GM18502 (cell line): Measurements from ENCODE around the gene TEX44.
A peak's percentile ranks its signal among the peaks of the same experiment; 100 is the strongest.

Experiments used
- ATAC-seq: cut with Tn5 transposase; IDR thresholded peaks from one replicate; pipeline ENCODE4 v1.9.1; 2021; ENCODE audit warnings: mild to moderate bottlenecking; ENCODE audit not compliant: unreplicated experiment, poor library complexity

The TEX44 gene

GRCh38 chr2:231627384-231628120 lies 34.9 kb downstream of the TEX44 start:
- no peak for ATAC-seq

DNA sequence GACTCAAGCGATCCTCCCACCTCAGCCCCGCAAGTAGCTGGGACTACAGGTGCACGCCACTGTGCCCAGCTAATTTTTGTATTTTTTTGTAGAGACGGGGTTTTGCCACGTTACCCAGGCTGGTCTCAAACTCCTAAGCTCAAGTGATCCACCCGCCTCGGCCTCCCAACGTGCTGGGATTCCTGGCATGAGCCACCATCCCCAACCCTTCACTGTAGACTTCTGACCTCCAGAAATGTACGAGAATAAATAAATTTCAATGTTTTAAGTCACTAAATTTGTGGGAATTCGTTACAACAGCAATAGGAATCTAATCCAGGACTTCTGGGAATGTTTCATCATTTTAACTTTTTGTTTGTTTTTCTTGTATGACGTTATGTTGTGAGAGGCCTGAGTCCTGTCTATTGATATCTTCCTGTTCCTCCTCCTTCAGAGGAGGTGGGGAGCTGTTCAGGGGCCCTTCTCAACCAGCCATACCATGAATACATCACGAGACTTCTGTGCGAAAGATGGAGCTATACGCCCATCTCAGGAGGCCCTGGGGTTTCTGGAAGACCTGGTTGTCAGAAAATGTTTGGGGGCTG lies 40.0 kb downstream of the TEX44 start:
- no peak for ATAC-seq

DNA sequence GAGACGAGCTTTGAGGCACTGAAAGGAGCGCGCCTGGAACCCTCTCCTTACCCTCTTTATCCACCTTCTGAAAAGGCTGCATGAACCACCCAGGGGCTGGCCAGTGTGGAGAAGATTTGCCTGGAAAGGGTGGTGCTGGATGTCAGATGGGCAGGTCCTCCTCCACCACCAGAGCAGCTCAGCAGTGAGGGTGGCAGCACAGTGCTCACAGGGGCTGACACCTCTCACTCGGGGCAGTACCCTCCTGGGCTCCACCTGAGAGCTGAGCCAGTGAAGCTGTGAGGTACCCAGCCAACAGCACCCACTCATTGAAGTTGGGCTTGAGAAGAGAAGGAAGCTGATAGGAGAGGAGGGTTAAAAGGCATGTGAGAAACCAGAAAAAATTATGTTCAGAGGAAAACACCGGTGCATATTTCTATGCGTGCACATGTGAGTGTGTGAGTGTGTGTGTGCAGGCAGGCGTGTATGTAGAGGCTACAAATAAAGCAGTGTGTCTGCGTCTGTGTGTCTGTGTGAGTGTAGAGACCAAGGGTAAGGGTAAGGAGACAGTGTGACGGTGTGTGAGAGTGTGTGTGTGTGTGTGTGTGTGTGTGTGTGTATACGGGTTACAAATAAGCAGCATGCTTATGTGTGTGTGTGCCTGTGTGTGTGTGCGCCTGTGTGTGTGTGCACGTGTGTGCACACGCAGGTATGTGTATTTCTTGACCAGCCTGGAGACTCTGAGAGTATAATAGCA lies 40.7 kb downstream of the TEX44 start:
- no peak for ATAC-seq

DNA sequence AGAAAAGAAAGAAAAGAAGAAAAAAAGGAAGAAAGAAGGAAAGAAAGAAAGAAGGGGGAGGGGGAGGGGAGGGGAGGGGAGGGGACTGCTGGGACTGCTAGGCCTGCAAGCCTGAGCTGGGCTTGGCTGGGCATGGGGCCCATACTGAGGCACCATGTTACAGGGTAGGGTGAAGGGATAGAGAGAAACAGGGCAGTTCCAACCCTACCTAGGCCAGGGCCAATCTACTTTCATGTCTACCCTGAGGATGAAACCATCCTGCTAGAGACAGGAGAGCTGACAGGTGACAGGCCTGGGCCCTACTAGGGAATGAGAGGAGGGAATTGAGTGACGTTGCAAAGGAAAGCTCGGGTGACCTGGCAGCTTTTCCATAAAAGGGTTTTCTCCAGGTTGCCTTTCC lies 41.7 kb downstream of the TEX44 start:
- ATAC-seq = no peak

GRCh38 chr2:231634951-231635875 lies 42.5 kb downstream of the TEX44 start:
- no peak for ATAC-seq

DNA sequence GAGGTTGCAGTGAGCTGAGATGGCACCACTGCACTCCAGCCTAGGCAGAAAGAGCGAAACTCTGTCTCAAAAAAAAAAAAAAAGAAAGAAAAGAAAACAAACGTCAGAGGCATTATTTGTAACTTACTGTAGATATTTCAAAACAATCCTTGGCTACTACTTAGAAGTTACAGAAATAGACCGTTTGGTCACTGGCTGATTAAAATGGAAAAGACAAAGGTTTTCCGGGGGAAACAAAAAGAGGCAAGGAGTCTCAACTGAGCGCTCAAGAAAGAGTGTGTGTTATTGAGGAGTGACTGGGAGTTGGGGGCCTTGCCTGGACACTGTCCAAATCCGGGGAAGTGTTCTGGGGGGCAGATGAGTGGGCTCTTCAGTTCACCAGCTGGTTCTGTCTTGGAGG lies 47.6 kb downstream of the TEX44 start:
- ATAC-seq = no peak

GRCh38 chr2:231640641-231641111 lies 48.0 kb downstream of the TEX44 start:
- ATAC-seq = no peak

- ATAC-seq = peak; percentile 64
Measured at GRCh38 chr2:231642631-231643494, 50.2 kb downstream of the TEX44 start.

DNA sequence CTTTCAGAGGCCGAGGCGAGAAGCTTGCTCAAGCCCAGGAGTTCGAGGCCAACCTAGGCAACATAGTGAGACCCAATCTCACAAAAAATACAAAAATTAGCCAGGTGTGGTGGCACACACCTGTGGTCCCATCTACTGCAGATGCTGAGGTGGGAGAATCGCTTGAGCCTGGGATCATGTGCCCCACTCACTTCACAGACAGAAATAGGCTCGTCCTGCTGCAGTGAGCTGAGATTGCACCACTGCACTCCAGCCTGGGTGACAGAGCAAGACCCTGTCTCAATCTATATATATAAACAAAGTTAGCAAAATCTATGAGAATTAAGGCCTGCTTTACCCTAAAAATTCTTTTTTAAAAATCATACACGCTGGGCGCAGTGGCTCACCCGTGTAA lies 50.8 kb downstream of the TEX44 start:
- no peak for ATAC-seq
